Fibroblast of villous mesenchyme (primary cell): ENCODE measurements around the gene PARP2. TPM values are rescaled to one million over a fixed set of nuclear protein-coding genes. Genes with fewer than 3 reads are reported as not detected.
"Not testable (repeated sequence)": the region's sequence is repeated elsewhere in the genome, so short reads cannot be mapped to it uniquely, and the experiment has no call there.

Experiments
- DNase-seq: peaks from one replicate; pipeline ENCODE4 v3.0.0-alpha.2; 2010; ENCODE audit warnings: low read depth
- H3K4me3 ChIP-seq: 2 replicates; pipeline ENCODE4 v1.5.1; 2011; ENCODE audit warnings: low read depth, mild to moderate bottlenecking, low read length
- total RNA-seq: library from RNA; depleted of rRNA; stranded (reverse); fragments of >200 nt; gene quantifications from 2 replicates; pipeline ENCODE4 v1.2.3, GENCODE V29; 2012
- TF ChIP-seq, protein P1 (sequence below): IDR thresholded peaks from 2 replicates; pipeline ENCODE4 v1.5.1; 2012; ENCODE audit warnings: low read depth, mild to moderate bottlenecking, low read length; ENCODE audit not compliant: insufficient read depth

The PARP2 gene
- total RNA-seq, 1 donor: 12.5 TPM

DNA sequence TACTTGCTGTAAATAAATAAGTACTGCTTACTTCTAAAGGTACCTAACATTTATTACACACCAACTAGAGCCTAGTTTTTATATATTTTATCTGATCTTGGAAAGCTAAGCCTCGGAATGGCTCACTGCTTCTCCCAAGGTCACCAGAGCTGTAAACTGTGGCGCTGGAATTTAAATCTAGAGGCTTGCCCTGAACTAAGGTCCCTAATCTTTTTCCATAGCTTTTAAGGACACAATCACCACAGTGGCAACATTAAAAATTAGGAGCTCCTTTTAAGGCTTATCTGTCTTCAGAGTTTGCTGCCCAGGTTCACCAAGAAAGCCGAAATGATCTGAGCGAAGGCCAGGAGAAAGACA lies 11.0 kb upstream of the PARP2 start:
- TF ChIP-seq, protein P1, sequence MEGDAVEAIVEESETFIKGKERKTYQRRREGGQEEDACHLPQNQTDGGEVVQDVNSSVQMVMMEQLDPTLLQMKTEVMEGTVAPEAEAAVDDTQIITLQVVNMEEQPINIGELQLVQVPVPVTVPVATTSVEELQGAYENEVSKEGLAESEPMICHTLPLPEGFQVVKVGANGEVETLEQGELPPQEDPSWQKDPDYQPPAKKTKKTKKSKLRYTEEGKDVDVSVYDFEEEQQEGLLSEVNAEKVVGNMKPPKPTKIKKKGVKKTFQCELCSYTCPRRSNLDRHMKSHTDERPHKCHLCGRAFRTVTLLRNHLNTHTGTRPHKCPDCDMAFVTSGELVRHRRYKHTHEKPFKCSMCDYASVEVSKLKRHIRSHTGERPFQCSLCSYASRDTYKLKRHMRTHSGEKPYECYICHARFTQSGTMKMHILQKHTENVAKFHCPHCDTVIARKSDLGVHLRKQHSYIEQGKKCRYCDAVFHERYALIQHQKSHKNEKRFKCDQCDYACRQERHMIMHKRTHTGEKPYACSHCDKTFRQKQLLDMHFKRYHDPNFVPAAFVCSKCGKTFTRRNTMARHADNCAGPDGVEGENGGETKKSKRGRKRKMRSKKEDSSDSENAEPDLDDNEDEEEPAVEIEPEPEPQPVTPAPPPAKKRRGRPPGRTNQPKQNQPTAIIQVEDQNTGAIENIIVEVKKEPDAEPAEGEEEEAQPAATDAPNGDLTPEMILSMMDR: no peak

DNA sequence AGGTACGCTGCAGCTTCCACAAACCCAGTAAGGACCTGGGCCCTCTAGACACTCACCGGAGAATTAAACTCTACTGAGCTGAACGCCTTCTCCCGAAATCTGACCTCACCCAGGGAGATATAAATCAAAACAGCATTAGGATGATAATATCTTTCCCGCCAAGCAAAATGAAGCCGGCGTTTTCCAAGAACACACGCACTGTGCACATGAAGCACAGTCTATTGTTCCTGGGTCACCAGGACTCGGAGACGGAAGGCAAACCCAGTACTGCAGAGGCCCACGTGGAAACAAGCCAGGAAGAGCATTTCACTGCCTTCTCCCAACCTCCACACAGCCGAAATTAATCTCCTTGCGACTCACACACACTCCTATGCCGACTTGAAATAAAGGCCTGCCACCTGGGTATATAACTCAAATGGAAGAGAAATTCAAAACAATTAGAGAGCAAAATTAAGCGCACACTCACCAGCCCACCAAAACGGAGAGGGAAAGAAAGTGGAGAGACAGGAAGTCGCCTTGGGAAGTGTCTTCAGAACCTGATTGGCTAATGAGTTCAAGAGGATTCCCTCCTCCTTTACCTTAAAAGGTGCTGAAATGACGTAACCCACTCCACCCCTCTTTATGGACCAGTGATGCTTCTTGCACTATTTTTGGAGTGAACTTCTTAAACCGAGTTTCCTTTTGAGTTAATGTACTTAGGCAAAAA lies 10.5 kb upstream of the PARP2 start, which contains the start of gene CCNB1IP1:
TSS of gene CCNB1IP1 (minus strand) at position 492 of the 706 bp plus-strand sequence. CDS start 16,756 bp downstream, outside the sequence.
- DNase-seq: peak; percentile 92
- H3K4me3 ChIP-seq: peak within 1 kb of the TSS; percentile 89
- TF ChIP-seq, protein P1: no peak

More for the DNA sequence above, 11.0 kb upstream of the PARP2 start:
- peak; percentile 26 for DNase-seq
- peak overlapping the region; percentile 89 for H3K4me3 ChIP-seq

DNA sequence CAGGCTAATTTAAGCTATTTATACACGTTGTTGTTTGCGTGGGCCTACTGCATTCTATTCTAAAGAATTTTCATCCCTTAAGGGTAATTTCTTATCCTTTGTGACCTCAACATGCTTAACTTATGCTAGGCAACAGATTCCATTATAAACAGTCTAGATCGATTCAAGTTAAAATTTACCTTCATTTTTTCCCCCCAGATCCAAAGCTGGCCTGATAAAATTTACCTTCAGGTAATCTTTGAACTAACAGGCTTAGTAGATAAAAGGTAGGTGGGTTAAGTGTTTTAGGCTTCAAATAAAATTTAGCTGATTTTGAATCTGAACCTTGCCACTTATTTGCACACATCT lies 10.0 kb upstream of the PARP2 start:
- TF ChIP-seq, protein P1: no peak

DNA sequence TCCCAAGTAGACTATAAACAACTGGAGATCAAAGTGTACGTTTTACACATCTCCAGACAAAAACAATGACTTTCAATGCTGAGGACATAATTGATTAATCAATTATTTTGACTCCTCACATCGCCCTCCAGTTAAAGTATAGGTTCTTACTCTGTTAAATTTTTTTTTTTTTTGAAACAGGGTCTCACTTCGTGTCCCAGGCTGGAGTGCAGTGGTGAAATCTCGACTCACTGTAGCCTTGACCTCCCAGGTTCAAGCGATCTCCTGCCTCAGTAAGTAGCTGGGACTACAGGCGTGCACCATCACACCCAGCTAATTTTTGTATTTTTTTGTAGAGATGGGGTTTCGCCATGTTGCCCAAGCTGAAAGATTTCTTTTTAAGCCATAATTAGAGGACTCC lies 9.4 kb upstream of the PARP2 start:
- DNase-seq: no peak

More for the DNA sequence above, 10.0 kb upstream of the PARP2 start:
- no peak for DNase-seq
- peak overlapping the region; percentile 89 for H3K4me3 ChIP-seq

DNA sequence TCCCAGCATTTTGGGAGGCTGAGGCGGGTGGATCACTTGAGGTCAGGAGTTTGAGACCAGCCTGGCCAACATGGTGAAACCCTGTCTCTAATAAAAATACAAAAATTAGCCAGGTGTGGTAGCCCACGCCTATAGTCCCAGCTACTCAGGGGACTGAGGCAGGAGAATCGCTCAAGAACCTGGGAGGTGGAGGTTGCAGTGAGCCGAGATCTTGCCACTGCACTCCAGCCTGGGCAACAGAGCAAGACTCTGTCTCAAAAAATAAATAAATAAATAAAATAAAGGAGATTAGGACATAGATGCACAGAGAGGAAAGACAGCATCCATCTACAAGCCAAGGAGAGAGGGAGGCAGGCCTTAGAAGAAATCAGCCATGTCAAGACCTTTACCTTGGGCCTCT lies 2.4 kb upstream of the PARP2 start:
- not testable (repeated sequence) for DNase-seq, H3K4me3 ChIP-seq

More for the DNA sequence above, 9.4 kb upstream of the PARP2 start:
- TF ChIP-seq, protein P1: no peak
- H3K4me3 ChIP-seq: no peak overlapping the region

DNA sequence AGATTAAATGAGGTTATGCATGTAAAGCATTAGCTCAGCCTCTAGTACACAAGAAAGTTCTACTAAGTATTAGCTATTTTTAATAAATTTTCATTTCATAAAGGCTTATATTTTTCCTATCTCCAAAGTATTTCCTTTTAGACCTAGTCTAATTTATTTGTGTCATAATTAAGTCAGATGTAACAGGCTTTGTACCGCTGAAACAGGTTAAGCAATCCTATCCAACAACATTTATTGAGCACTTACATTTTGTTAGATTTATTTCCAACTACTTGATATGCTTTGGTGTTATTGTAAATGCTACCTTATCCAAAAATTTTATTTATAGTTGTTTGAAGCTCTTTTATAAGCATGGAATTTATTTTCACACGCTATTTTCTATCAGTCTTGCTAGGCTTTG lies 1.8 kb upstream of the PARP2 start:
- H3K4me3 ChIP-seq: peak overlapping the region; percentile 93
- TF ChIP-seq, protein P1: no peak
- no peak for DNase-seq

DNA sequence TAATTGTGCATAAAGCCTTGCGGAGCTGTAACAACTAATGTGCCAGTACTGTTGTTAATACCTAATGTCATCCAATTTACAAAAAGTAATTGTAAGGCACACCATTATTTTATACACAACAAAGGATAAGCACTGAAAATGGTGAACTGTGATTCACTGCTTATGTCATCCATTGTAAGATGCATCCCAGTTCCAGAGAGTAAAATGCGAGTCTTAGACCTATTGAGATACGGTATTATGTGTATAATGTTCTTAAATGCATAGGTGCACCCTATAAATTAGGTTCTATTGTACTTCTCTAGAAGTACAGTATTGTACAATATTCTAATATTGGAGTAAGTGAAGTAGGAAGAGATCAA lies 406 bp downstream of the PARP2 start:
- peak overlapping the region; percentile 99 for H3K4me3 ChIP-seq
- DNase-seq: no peak
- TF ChIP-seq, protein P1: no peak
